HEK293 (cell line): ENCODE measurements around the gene C1orf122.

Experiments used
- BCL11A ChIP-seq: fragments of 450-650 bp; formaldehyde crosslinking; IDR thresholded peaks from 2 replicates; pipeline ENCODE4 v1.5.1; 2016; ENCODE audit warnings: low read depth, missing biosample characterization, missing genetic modification characterization
- KLF16 ChIP-seq: fragments of 450-650 bp; formaldehyde crosslinking; IDR thresholded peaks from 2 replicates; pipeline ENCODE4 v1.5.1; 2017; ENCODE audit warnings: missing biosample characterization, missing genetic modification characterization
- KLF8 ChIP-seq: fragments of 450-650 bp; formaldehyde crosslinking; IDR thresholded peaks from 2 replicates; pipeline ENCODE4 v1.5.1; 2016; ENCODE audit warnings: missing biosample characterization, missing genetic modification characterization
- OSR2 ChIP-seq: fragments of 450-650 bp; formaldehyde crosslinking; IDR thresholded peaks from 2 replicates; pipeline ENCODE4 v1.5.1; 2016; ENCODE audit warnings: missing biosample characterization, missing genetic modification characterization
- OVOL3 ChIP-seq: fragments of 450-650 bp; formaldehyde crosslinking; IDR thresholded peaks from 2 replicates; pipeline ENCODE4 v1.5.1; 2016; ENCODE audit warnings: missing biosample characterization, missing genetic modification characterization
- ZBTB1 ChIP-seq: fragments of 450-650 bp; formaldehyde crosslinking; IDR thresholded peaks from 2 replicates; pipeline ENCODE4 v1.5.1; 2016; ENCODE audit warnings: missing biosample characterization, missing genetic modification characterization
- ZFP3 ChIP-seq: fragments of 450-650 bp; formaldehyde crosslinking; IDR thresholded peaks from 2 replicates; pipeline ENCODE4 v1.5.1; 2016; ENCODE audit warnings: low read depth, missing biosample characterization, missing genetic modification characterization
- ZNF184 ChIP-seq: fragments of 450-650 bp; IDR thresholded peaks from 2 replicates; pipeline ENCODE4 v1.5.1; 2018; ENCODE audit warnings: missing biosample characterization, mild to moderate bottlenecking, missing genetic modification characterization
- ZNF2 ChIP-seq: fragments of 450-650 bp; formaldehyde crosslinking; IDR thresholded peaks from 2 replicates; pipeline ENCODE4 v1.5.1; 2016; ENCODE audit warnings: missing biosample characterization, missing genetic modification characterization
- ZNF23 ChIP-seq: fragments of 450-650 bp; formaldehyde crosslinking; IDR thresholded peaks from 2 replicates; pipeline ENCODE4 v1.5.1; 2016; ENCODE audit warnings: missing biosample characterization, missing genetic modification characterization, borderline replicate concordance
- ZNF248 ChIP-seq: fragments of 450-650 bp; formaldehyde crosslinking; IDR thresholded peaks from 2 replicates; pipeline ENCODE4 v1.5.1; 2017; ENCODE audit warnings: missing biosample characterization, missing genetic modification characterization
- ZNF394 ChIP-seq: fragments of 450-650 bp; formaldehyde crosslinking; IDR thresholded peaks from 2 replicates; pipeline ENCODE4 v1.5.1; 2016; ENCODE audit warnings: missing biosample characterization, missing genetic modification characterization, mild to moderate bottlenecking, moderate library complexity, borderline replicate concordance
- ZNF423 ChIP-seq: fragments of 450-650 bp; formaldehyde crosslinking; IDR thresholded peaks from 2 replicates; pipeline ENCODE4 v1.5.1; 2016; ENCODE audit warnings: missing biosample characterization, missing genetic modification characterization
- ZNF560 ChIP-seq: fragments of 450-650 bp; formaldehyde crosslinking; IDR thresholded peaks from 2 replicates; pipeline ENCODE4 v1.5.1; 2017; ENCODE audit warnings: missing biosample characterization, missing genetic modification characterization, borderline replicate concordance
- ZNF654 ChIP-seq: fragments of 450-650 bp; formaldehyde crosslinking; IDR thresholded peaks from 2 replicates; pipeline ENCODE4 v1.5.1; 2016; ENCODE audit warnings: low read depth, missing biosample characterization, missing genetic modification characterization
- ZNF701 ChIP-seq: fragments of 450-650 bp; formaldehyde crosslinking; IDR thresholded peaks from 2 replicates; pipeline ENCODE4 v1.5.1; 2016; ENCODE audit warnings: missing biosample characterization, missing genetic modification characterization
- ZNF777 ChIP-seq: fragments of 450-650 bp; formaldehyde crosslinking; IDR thresholded peaks from 2 replicates; pipeline ENCODE4 v1.5.1; 2017; ENCODE audit warnings: missing biosample characterization, missing genetic modification characterization, borderline replicate concordance
- ZSCAN16 ChIP-seq: fragments of 450-650 bp; formaldehyde crosslinking; IDR thresholded peaks from 2 replicates; pipeline ENCODE4 v1.5.1; 2016; ENCODE audit warnings: missing biosample characterization, missing genetic modification characterization
- TF ChIP-seq, protein P1 (sequence below): fragments of 450-650 bp; formaldehyde crosslinking; IDR thresholded peaks from 2 replicates; pipeline ENCODE4 v1.5.1; 2016; ENCODE audit warnings: missing biosample characterization, missing genetic modification characterization, borderline replicate concordance
- TF ChIP-seq, protein P2 (sequence below): fragments of 450-650 bp; formaldehyde crosslinking; IDR thresholded peaks from 2 replicates; pipeline ENCODE4 v1.5.1; 2016; ENCODE audit warnings: missing biosample characterization, missing genetic modification characterization
- TF ChIP-seq, protein P3 (sequence below): fragments of 450-650 bp; formaldehyde crosslinking; conservative IDR thresholded peaks from 2 replicates; pipeline ENCODE4 v1.5.1; 2016; ENCODE audit warnings: low read depth, missing biosample characterization, missing genetic modification characterization
- TF ChIP-seq, protein P4 (sequence below): fragments of 450-650 bp; formaldehyde crosslinking; IDR thresholded peaks from 2 replicates; pipeline ENCODE4 v1.5.0; 2017; ENCODE audit warnings: missing biosample characterization, missing genetic modification characterization, borderline replicate concordance
- TF ChIP-seq, protein P5 (sequence below): fragments of 450-650 bp; formaldehyde crosslinking; IDR thresholded peaks from 2 replicates; pipeline ENCODE4 v1.5.1; 2017; ENCODE audit warnings: missing biosample characterization, missing genetic modification characterization

The C1orf122 gene

DNA sequence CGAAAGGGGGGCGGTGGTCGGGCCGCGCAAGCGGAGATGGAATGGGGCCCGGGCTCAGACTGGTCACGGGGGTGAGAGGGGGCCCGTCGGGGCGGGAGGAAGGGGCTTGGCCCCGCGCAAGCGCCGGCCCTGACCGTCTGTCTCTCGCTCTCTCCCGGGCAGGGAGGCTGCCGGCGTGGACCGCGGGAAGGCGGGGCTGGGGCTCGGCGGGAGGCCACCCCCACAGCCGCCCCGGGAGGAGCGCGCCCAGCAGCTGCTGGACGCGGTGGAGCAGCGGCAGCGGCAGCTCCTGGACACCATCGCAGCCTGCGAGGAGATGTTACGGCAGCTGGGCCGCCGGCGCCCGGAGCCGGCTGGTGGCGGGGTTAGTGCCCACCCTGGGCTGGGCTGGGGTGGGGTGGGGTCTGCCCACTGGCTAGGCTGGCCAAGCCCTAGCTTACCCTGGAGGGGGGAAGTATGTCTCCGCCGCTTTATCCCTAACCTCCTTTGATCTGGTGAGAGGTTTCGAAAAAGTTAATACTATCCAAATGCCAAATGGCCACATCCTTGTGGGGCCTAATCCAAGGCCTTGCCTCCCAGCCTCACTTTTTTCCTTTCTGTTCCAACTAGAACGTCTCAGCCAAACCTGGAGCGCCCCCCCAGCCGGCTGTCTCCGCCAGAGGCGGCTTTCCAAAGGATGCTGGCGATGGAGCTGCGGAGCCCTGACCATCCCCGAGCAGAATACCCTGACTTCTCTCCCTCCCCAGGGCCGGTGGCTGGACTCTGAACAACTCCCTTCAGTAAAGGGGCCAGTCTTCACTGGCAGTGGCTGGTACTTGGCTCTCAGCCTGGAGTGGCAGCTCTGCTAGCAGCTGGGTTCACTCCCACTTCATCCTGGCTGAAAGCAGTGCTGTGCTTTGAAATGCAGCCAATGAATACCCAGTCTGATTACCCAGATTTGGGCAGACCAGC lies 1.1 kb downstream of the C1orf122 start (continued):
- TF ChIP-seq, protein P1, sequence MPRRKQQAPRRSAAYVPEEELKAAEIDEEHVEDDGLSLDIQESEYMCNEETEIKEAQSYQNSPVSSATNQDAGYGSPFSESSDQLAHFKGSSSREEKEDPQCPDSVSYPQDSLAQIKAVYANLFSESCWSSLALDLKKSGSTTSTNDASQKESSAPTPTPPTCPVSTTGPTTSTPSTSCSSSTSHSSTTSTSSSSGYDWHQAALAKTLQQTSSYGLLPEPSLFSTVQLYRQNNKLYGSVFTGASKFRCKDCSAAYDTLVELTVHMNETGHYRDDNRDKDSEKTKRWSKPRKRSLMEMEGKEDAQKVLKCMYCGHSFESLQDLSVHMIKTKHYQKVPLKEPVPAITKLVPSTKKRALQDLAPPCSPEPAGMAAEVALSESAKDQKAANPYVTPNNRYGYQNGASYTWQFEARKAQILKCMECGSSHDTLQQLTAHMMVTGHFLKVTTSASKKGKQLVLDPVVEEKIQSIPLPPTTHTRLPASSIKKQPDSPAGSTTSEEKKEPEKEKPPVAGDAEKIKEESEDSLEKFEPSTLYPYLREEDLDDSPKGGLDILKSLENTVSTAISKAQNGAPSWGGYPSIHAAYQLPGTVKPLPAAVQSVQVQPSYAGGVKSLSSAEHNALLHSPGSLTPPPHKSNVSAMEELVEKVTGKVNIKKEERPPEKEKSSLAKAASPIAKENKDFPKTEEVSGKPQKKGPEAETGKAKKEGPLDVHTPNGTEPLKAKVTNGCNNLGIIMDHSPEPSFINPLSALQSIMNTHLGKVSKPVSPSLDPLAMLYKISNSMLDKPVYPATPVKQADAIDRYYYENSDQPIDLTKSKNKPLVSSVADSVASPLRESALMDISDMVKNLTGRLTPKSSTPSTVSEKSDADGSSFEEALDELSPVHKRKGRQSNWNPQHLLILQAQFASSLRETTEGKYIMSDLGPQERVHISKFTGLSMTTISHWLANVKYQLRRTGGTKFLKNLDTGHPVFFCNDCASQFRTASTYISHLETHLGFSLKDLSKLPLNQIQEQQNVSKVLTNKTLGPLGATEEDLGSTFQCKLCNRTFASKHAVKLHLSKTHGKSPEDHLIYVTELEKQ: no peak
- TF ChIP-seq KLF16 (no peak), ZNF394 (tag by site-specific recombination) (no peak; the same call in 1 of the 2 replicates), ZNF2 (tag by site-specific recombination) (no peak), ZNF560 (tag by site-specific recombination) (no peak), ZNF248 (tag by site-specific recombination) (no peak), ZNF777 (tag by site-specific recombination) (peak; percentile 41; the same call in 1 of the 2 replicates), ZNF701 (tag by site-specific recombination) (no peak), ZNF423 (tag by site-specific recombination) (no peak), OSR2 (no peak; the same call in 1 of the 2 replicates), BCL11A (tag by site-specific recombination) (no peak), ZSCAN16 (tag by site-specific recombination) (no peak), KLF8 (tag by site-specific recombination) (peak; percentile 86; the same call in 1 of the 2 replicates), ZNF654 (tag by site-specific recombination) (no peak), OVOL3 (tag by site-specific recombination) (no peak), ZBTB1 (tag by site-specific recombination) (no peak), ZNF23 (tag by site-specific recombination) (no peak), ZFP3 (tag by site-specific recombination) (no peak), ZNF184 (tag by site-specific recombination) (no peak)
- TF ChIP-seq, protein P2, sequence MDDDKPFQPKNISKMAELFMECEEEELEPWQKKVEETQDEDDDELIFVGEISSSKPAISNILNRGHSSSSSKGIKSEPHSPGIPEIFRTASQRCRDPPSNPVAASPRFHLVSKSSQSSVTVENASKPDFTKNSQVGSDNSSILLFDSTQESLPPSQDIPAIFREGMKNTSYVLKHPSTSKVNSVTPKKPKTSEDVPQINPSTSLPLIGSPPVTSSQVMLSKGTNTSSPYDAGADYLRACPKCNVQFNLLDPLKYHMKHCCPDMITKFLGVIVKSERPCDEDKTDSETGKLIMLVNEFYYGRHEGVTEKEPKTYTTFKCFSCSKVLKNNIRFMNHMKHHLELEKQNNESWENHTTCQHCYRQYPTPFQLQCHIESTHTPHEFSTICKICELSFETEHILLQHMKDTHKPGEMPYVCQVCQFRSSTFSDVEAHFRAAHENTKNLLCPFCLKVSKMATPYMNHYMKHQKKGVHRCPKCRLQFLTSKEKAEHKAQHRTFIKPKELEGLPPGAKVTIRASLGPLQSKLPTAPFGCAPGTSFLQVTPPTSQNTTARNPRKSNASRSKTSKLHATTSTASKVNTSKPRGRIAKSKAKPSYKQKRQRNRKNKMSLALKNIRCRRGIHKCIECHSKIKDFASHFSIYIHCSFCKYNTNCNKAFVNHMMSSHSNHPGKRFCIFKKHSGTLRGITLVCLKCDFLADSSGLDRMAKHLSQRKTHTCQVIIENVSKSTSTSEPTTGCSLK: no peak
- TF ChIP-seq, protein P3, sequence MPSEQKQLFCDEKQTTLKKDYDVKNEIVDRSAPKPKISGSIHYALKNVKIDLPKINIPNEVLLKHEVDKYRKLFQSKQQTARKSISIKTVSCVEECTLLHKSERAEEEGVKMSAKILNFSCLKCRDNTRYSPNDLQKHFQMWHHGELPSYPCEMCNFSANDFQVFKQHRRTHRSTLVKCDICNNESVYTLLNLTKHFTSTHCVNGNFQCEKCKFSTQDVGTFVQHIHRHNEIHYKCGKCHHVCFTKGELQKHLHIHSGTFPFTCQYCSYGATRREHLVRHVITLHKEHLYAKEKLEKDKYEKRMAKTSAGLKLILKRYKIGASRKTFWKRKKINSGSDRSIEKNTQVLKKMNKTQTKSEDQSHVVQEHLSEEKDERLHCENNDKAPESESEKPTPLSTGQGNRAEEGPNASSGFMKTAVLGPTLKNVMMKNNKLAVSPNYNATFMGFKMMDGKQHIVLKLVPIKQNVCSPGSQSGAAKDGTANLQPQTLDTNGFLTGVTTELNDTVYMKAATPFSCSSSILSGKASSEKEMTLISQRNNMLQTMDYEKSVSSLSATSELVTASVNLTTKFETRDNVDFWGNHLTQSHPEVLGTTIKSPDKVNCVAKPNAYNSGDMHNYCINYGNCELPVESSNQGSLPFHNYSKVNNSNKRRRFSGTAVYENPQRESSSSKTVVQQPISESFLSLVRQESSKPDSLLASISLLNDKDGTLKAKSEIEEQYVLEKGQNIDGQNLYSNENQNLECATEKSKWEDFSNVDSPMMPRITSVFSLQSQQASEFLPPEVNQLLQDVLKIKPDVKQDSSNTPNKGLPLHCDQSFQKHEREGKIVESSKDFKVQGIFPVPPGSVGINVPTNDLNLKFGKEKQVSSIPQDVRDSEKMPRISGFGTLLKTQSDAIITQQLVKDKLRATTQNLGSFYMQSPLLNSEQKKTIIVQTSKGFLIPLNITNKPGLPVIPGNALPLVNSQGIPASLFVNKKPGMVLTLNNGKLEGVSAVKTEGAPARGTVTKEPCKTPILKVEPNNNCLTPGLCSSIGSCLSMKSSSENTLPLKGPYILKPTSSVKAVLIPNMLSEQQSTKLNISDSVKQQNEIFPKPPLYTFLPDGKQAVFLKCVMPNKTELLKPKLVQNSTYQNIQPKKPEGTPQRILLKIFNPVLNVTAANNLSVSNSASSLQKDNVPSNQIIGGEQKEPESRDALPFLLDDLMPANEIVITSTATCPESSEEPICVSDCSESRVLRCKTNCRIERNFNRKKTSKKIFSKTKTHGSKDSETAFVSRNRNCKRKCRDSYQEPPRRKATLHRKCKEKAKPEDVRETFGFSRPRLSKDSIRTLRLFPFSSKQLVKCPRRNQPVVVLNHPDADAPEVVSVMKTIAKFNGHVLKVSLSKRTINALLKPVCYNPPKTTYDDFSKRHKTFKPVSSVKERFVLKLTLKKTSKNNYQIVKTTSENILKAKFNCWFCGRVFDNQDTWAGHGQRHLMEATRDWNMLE (tag by site-specific recombination): no peak
- TF ChIP-seq, protein P4, sequence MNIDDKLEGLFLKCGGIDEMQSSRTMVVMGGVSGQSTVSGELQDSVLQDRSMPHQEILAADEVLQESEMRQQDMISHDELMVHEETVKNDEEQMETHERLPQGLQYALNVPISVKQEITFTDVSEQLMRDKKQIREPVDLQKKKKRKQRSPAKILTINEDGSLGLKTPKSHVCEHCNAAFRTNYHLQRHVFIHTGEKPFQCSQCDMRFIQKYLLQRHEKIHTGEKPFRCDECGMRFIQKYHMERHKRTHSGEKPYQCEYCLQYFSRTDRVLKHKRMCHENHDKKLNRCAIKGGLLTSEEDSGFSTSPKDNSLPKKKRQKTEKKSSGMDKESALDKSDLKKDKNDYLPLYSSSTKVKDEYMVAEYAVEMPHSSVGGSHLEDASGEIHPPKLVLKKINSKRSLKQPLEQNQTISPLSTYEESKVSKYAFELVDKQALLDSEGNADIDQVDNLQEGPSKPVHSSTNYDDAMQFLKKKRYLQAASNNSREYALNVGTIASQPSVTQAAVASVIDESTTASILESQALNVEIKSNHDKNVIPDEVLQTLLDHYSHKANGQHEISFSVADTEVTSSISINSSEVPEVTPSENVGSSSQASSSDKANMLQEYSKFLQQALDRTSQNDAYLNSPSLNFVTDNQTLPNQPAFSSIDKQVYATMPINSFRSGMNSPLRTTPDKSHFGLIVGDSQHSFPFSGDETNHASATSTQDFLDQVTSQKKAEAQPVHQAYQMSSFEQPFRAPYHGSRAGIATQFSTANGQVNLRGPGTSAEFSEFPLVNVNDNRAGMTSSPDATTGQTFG (tag by site-specific recombination): no peak
- TF ChIP-seq, protein P5, sequence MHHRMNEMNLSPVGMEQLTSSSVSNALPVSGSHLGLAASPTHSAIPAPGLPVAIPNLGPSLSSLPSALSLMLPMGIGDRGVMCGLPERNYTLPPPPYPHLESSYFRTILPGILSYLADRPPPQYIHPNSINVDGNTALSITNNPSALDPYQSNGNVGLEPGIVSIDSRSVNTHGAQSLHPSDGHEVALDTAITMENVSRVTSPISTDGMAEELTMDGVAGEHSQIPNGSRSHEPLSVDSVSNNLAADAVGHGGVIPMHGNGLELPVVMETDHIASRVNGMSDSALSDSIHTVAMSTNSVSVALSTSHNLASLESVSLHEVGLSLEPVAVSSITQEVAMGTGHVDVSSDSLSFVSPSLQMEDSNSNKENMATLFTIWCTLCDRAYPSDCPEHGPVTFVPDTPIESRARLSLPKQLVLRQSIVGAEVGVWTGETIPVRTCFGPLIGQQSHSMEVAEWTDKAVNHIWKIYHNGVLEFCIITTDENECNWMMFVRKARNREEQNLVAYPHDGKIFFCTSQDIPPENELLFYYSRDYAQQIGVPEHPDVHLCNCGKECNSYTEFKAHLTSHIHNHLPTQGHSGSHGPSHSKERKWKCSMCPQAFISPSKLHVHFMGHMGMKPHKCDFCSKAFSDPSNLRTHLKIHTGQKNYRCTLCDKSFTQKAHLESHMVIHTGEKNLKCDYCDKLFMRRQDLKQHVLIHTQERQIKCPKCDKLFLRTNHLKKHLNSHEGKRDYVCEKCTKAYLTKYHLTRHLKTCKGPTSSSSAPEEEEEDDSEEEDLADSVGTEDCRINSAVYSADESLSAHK: no peak
